Ishikawa (cell line): Measurements from ENCODE around the gene COX17.

Experiments used
- CREB1 ChIP-seq: IDR thresholded peaks from 2 replicates; pipeline ENCODE4 v1.6.1; 2012; ENCODE audit warnings: low read depth
- EGR1 ChIP-seq: IDR thresholded peaks from 2 replicates; pipeline ENCODE4 v1.6.1; 2012
- EP300 ChIP-seq: IDR thresholded peaks from 2 replicates; pipeline ENCODE4 v1.6.1; 2012; ENCODE audit warnings: borderline replicate concordance
- NFIC ChIP-seq: IDR thresholded peaks from 2 replicates; pipeline ENCODE4 v1.6.1; 2012
- RAD21 ChIP-seq: IDR thresholded peaks from 2 replicates; pipeline ENCODE4 v1.6.1; 2012; ENCODE audit warnings: low read depth
- TAF1 ChIP-seq: IDR thresholded peaks from 2 replicates; pipeline ENCODE4 v1.6.1; 2012; ENCODE audit warnings: low read depth, mild to moderate bottlenecking
- TF ChIP-seq, protein P1 (sequence below): IDR thresholded peaks from 2 replicates; pipeline ENCODE4 v1.6.1; 2012

DNA sequence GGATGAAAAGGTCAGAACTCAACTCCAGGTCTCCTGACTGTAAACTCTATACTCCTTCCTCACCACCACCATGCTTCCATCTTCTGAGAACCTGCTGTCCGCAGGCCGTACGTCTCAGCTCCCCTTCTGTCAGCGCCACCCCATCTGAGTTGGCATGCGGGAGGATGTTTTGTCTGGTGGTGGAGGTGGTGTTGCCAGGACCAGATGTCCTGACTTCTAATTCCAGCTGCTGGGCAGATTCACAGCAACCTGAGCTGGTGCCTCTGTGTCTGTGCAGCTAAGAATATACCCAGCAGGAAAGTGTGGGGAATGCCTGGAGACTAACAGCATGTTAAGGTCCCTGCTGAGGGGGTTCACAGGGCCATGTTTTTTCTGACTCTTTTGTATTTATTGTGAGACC, 56.3 kb downstream of the COX17 start:
- TF ChIP-seq RAD21 (no peak), EP300 (no peak), NFIC (no peak), TAF1 (no peak), EGR1 (no peak), CREB1 (no peak)
- TF ChIP-seq, protein P1, sequence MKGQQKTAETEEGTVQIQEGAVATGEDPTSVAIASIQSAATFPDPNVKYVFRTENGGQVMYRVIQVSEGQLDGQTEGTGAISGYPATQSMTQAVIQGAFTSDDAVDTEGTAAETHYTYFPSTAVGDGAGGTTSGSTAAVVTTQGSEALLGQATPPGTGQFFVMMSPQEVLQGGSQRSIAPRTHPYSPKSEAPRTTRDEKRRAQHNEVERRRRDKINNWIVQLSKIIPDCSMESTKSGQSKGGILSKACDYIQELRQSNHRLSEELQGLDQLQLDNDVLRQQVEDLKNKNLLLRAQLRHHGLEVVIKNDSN = no peak
